ENCODE data around the gene PTK6.
A peak's percentile ranks its signal among the peaks of the same experiment; 100 is the strongest.

PTK6 gene

DNA sequence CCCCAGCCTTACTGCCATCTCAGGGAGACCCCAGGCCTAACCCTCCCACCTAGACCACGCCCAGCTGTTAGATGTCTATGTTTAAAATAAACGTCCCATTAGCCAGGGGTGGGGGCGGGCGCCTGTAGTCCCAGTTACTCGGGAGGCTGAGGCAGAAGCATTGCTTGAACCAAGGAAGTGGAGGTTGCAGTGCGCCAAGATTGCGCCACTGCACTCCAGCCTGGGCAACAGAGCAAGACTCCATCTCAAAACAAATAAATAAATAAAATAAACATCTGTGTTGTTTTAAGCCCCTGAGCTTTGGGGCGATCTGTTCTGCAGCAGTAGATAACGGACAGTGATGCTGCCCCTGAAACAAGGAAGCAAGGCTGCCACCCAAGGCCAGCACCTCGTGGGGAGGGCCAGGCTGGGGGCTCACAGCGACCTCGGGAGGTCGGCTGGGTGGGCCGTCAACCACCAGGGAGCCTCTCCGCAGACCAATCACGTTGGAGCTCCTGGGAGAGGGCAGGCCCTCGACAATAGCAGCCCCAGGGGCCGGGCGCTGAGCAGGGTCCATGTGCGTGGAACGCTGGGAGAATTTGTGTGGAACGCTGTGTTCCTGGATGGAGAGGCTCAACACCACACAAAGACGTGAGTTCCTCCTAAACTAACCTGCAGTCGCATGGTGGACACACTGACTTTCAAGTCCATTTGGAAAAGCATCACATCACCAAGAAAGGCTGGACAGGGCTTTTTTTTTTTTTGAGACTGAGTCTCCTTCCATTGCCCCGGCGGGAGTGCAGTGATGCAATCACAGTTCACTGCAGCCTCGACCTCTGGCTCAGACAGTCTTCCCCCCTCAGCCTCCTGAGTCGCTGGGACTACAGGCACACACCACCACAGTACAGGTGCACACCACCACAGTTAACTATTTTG lies 37.9 kb upstream of the PTK6 start:
- Histone ChIP-seq H3K9me3 (ENCODE audit: low read length) (no peaks in the 10 kb centered on the region), H3K4me2 (ENCODE audit: low read length) (0 out of 2 replicates have a peak overlapping the region, but pooled peaks have one; percentile 82), H3K9me2 (ENCODE audit: low read depth, low read length) (no peaks in the 10 kb centered on the region), H2AFZ (ENCODE audit: low read length) (no peak overlapping the region), H3F3A (ENCODE audit: insufficient read depth, low read length) (no peaks in the 10 kb centered on the region), H3K27me3 (ENCODE audit: insufficient read depth, low read length) (peaks cover 8% of the 10 kb centered on the region), H3K4me3 (ENCODE audit: low read depth, low read length, poor library complexity, severe bottlenecking) (no peak overlapping the region), H3K9ac (ENCODE audit: low read length) (no peak overlapping the region), H4K20me1 (ENCODE audit: insufficient read depth, low read length) (no peaks in the 10 kb centered on the region), H3K36me3 (ENCODE audit: insufficient read depth, low read length) (no peaks in the 10 kb centered on the region), H3K4me1 (ENCODE audit: insufficient read depth, low read length, severe bottlenecking) (peaks cover 11% of the 10 kb centered on the region), H3K79me2 (ENCODE audit: insufficient read depth, low read length) (no peaks in the 10 kb centered on the region), H3K27ac (ENCODE audit: low read depth, low read length, poor library complexity, severe bottlenecking) (no peak overlapping the region)
- TF ChIP-seq, protein P1, sequence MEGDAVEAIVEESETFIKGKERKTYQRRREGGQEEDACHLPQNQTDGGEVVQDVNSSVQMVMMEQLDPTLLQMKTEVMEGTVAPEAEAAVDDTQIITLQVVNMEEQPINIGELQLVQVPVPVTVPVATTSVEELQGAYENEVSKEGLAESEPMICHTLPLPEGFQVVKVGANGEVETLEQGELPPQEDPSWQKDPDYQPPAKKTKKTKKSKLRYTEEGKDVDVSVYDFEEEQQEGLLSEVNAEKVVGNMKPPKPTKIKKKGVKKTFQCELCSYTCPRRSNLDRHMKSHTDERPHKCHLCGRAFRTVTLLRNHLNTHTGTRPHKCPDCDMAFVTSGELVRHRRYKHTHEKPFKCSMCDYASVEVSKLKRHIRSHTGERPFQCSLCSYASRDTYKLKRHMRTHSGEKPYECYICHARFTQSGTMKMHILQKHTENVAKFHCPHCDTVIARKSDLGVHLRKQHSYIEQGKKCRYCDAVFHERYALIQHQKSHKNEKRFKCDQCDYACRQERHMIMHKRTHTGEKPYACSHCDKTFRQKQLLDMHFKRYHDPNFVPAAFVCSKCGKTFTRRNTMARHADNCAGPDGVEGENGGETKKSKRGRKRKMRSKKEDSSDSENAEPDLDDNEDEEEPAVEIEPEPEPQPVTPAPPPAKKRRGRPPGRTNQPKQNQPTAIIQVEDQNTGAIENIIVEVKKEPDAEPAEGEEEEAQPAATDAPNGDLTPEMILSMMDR (IDR thresholded peaks at IDR 0.05; ENCODE audit: low read length) = no peak
- no peak for TF ChIP-seq EZH2 (IDR thresholded peaks at IDR 0.05; ENCODE audit: borderline replicate concordance, low read length)

DNA sequence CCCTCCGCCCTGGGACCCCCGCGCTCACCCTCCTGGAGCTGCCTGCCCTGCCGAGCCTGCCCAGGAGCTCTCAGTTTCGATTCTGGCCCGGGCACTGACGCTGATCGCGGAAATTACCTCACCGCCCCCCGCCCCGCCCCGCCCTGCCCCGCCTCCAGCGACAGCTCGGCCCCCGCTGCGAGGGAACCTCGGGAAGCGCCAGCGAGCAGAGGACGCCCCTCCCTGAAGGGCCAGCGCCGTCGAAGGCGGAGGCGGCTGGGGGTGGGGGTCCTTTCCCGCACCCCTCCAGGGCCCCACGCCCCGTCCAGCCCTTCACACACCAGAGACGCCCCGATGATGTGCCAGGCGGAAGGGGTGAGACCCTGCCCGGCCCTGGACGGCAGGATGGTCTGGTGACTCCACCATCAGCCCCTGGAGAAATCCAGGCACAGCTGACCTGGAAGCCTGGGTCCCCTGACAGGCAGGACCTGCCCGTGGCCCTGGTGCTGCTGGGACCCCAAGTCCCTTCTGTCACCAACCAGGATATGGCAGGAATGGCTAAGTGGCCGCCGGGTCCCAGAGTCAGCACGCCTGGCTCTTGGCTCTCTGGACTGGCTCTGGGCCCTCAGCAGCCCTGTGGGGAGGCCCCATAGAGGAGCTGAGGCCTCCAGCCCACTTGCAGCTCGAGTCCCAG lies 37.1 kb upstream of the PTK6 start, which contains the start of gene HELZ2:
TSS of gene HELZ2 (minus strand) at position 84 of the 673 bp plus-strand sequence. CDS start 1,854 bp downstream, outside the sequence.
- peaks cover under 1% of the 10 kb centered on the region for H3K27me3 ChIP-seq (ENCODE audit: insufficient read depth, low read length)
- TF ChIP-seq, protein P1 (IDR thresholded peaks at IDR 0.05; ENCODE audit: low read length) = no peak
- no peak for TF ChIP-seq EZH2 (IDR thresholded peaks at IDR 0.05; ENCODE audit: borderline replicate concordance, low read length)
- no peaks in the 10 kb centered on the region for H4K20me1 ChIP-seq (ENCODE audit: insufficient read depth, low read length)
- H3K4me3 ChIP-seq (ENCODE audit: low read depth, low read length, poor library complexity, severe bottlenecking) = peak within 1 kb of the TSS; percentile 67
- H3K79me2 ChIP-seq (ENCODE audit: insufficient read depth, low read length) = no peaks in the 10 kb centered on the region
- H3K27ac ChIP-seq (ENCODE audit: low read depth, low read length, poor library complexity, severe bottlenecking) = no peak within 1 kb of the TSS
- no peaks in the 10 kb centered on the region for H3K36me3 ChIP-seq (ENCODE audit: insufficient read depth, low read length)
- H3K9me3 ChIP-seq (ENCODE audit: low read length) = no peaks in the 10 kb centered on the region
- no peaks in the 10 kb centered on the region for H3K9me2 ChIP-seq (ENCODE audit: low read depth, low read length)
- no peaks in the 10 kb centered on the region for H3F3A ChIP-seq (ENCODE audit: insufficient read depth, low read length)
- no peak within 1 kb of the TSS for H2AFZ ChIP-seq (ENCODE audit: low read length)
- peaks cover 11% of the 10 kb centered on the region for H3K4me1 ChIP-seq (ENCODE audit: insufficient read depth, low read length, severe bottlenecking)
- peak within 1 kb of the TSS; percentile 63 for H3K9ac ChIP-seq (ENCODE audit: low read length)
- peak within 1 kb of the TSS; percentile 87 for H3K4me2 ChIP-seq (ENCODE audit: low read length)

DNA sequence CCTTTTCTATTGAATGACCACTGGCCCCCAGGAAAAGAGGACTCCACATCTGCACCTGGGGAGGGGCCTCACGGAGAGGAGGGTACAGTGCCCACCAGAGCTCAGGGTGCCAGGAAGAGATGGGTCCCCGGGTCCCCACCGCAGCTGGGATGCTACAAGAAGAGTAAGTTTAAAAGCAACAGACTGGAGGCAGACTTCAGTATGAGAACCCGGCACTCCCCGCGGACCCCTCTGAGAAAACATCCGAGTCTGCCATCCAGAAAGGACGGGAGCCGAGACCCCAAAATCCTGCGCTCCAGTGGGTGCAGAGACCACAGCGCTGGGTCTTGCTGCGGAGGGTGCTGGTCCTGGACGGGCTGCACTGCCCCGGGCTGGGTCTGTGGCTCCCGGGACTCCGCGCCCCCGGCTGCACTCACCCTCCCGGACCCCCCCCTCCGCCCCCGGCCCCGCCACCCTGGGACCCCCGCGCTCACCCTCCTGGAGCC lies 36.5 kb upstream of the PTK6 start:
- H2AFZ ChIP-seq (ENCODE audit: low read length) = no peak overlapping the region
- no peaks in the 10 kb centered on the region for H4K20me1 ChIP-seq (ENCODE audit: insufficient read depth, low read length)
- H3K27ac ChIP-seq (ENCODE audit: low read depth, low read length, poor library complexity, severe bottlenecking) = no peak overlapping the region

More for the DNA sequence above, 36.5 kb upstream of the PTK6 start:
- Histone ChIP-seq H3K27me3 (ENCODE audit: insufficient read depth, low read length) (peaks cover 3% of the 10 kb centered on the region; the same call in 1 of the 2 replicates), H3K4me3 (ENCODE audit: low read depth, low read length, poor library complexity, severe bottlenecking) (peak overlapping the region; percentile 67), H3K9me2 (ENCODE audit: low read depth, low read length) (no peaks in the 10 kb centered on the region), H3K79me2 (ENCODE audit: insufficient read depth, low read length) (no peaks in the 10 kb centered on the region), H3K36me3 (ENCODE audit: insufficient read depth, low read length) (no peaks in the 10 kb centered on the region), H3K4me2 (ENCODE audit: low read length) (peak overlapping the region; percentile 87), H3K9ac (ENCODE audit: low read length) (peak overlapping the region; percentile 63), H3K9me3 (ENCODE audit: low read length) (no peaks in the 10 kb centered on the region), H3F3A (ENCODE audit: insufficient read depth, low read length) (no peaks in the 10 kb centered on the region), H3K4me1 (ENCODE audit: insufficient read depth, low read length, severe bottlenecking) (peaks cover 11% of the 10 kb centered on the region)
- TF ChIP-seq, protein P1 (IDR thresholded peaks at IDR 0.05; ENCODE audit: low read length) = no peak
- TF ChIP-seq EZH2 (IDR thresholded peaks at IDR 0.05; ENCODE audit: borderline replicate concordance, low read length) = no peak
